ENCODE data around the gene MTOR.
"Not testable (repeated sequence)": the region's sequence is repeated elsewhere in the genome, so short reads cannot be mapped to it uniquely, and the experiment has no call there.

Gene MTOR

DNA sequence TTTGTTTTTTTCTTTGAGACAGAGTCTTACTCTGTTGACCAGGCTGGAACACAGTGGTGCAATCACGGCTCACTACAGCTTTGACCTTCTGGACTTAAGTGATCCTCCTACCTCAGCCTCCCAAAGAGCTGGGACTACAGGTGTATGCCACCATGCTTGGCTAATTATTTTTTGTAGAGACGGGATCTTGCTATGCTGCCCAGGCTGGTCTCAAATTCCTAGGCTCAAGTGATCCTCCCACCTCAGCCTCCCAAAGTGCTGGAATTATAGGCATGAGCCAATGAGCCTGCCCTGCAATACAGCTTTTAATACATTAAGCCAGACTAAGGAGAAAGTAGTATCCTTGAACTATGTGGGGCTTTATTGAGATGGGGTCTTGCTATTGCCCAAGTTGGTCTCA, 146.0 kb downstream of the MTOR start:
- Mint-ChIP-seq H3K36me3 (ENCODE audit: low read depth) (peaks cover 56% of the 10 kb centered on the region), H3K27me3 (ENCODE audit: low read depth) (no peaks in the 10 kb centered on the region), H3K27ac (no peak overlapping the region), H3K4me1 (no peaks in the 10 kb centered on the region), H3K4me3 (no peak overlapping the region), H3K9me3 (no peaks in the 10 kb centered on the region)
- TF ChIP-seq, protein P1, sequence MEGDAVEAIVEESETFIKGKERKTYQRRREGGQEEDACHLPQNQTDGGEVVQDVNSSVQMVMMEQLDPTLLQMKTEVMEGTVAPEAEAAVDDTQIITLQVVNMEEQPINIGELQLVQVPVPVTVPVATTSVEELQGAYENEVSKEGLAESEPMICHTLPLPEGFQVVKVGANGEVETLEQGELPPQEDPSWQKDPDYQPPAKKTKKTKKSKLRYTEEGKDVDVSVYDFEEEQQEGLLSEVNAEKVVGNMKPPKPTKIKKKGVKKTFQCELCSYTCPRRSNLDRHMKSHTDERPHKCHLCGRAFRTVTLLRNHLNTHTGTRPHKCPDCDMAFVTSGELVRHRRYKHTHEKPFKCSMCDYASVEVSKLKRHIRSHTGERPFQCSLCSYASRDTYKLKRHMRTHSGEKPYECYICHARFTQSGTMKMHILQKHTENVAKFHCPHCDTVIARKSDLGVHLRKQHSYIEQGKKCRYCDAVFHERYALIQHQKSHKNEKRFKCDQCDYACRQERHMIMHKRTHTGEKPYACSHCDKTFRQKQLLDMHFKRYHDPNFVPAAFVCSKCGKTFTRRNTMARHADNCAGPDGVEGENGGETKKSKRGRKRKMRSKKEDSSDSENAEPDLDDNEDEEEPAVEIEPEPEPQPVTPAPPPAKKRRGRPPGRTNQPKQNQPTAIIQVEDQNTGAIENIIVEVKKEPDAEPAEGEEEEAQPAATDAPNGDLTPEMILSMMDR (IDR thresholded peaks at IDR 0.05; ENCODE audit: unreplicated experiment in 3 of 3), result no peak

DNA sequence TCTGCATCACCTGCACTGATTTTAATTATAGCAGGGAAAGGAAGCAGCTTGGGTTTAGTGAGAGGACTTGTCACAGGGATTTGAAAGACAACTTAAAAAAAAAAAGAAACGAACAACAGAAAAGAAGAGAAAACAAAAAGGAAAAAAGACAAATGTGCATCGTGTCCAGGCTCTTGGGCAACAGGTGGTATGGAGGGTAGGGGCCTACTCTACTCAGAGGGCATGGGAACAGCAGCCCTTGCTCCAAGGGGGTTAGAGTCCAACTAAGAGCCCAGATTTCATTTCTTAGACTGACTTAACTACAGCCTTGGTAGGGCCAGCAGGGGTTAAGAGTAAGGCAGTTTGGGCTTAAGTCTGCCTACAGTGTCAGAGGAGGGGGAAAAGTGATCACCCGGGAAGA, 147.4 kb downstream of the MTOR start:
- no peaks in the 10 kb centered on the region for H3K4me1 Mint-ChIP-seq
- peaks cover 55% of the 10 kb centered on the region for H3K36me3 Mint-ChIP-seq (ENCODE audit: low read depth)
- TF ChIP-seq, protein P1 (IDR thresholded peaks at IDR 0.05; ENCODE audit: unreplicated experiment in 3 of 3), result no peak
- H3K27me3 Mint-ChIP-seq (ENCODE audit: low read depth), result no peaks in the 10 kb centered on the region
- H3K9me3 Mint-ChIP-seq, result no peaks in the 10 kb centered on the region
- H3K27ac Mint-ChIP-seq, result no peak overlapping the region
- no peak overlapping the region for H3K4me3 Mint-ChIP-seq

DNA sequence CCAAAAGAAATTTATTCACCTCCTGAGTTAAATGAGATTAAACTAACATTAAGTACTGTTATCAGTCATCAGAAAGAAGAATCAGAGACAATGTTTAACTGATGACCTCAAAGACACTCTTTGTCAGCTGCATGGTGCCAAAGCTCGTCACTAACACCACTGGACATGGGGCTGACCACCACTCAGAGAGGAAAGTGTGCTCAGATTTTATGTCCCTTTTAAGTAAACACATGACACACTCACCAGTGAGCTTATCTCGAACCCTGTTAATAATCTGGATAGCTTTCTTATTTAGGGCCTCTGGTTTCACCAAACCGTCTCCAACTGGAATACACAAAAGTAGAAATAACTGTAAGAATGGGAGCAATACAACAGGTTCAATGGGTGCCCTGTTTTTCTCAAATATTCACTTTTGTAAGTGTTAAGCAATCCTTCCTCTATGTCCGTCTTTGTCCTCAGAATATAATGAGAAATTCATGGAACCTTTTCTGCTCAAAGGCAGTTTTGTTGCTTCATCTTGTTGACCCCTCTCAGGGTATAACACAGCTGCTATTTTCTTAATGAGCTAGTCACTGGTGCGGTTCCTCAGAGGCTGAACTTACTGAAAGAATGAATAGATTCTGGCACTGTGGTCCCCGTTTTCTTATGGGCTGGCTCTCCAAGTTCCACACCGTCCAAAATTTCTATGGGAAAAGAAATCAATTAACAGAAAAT, 153.1 kb downstream of the MTOR start:
- Mint-ChIP-seq H3K4me3 (no peak overlapping the region), H3K4me1 (no peaks in the 10 kb centered on the region), H3K36me3 (ENCODE audit: low read depth) (peaks cover 68% of the 10 kb centered on the region), H3K27me3 (ENCODE audit: low read depth) (no peaks in the 10 kb centered on the region), H3K9me3 (no peaks in the 10 kb centered on the region), H3K27ac (peak overlapping the region in 1 of 3 experiments; percentile 4)
- TF ChIP-seq, protein P1 (IDR thresholded peaks at IDR 0.05; ENCODE audit: unreplicated experiment in 3 of 3), result no peak

DNA sequence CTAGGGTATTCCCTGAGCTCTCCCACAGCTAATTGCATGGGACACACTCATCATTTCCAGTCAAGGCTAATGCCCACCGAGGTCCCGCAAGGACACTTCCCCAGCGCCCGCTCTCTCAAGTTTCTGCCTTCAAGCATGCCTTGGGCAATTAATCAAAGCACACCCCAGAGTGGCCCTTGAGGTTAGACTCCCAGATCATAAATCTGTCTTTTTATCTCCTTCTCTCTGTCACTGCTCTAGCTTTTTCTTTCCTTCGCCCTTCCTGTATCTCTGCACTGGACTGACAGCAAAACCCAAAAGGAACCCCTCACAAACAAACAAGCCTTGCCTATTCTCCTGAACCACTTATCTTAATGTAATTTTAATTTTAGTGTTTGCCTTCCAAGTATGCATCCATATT, 154.8 kb downstream of the MTOR start:
- Mint-ChIP-seq H3K36me3 (ENCODE audit: low read depth) (peaks cover 56% of the 10 kb centered on the region), H3K9me3 (no peaks in the 10 kb centered on the region), H3K27me3 (ENCODE audit: low read depth) (no peaks in the 10 kb centered on the region), H3K27ac (peak overlapping the region in 1 of 3 experiments; percentile 4), H3K4me1 (no peaks in the 10 kb centered on the region), H3K4me3 (no peak overlapping the region)
- TF ChIP-seq, protein P1 (IDR thresholded peaks at IDR 0.05; ENCODE audit: unreplicated experiment in 3 of 3), result no peak

DNA sequence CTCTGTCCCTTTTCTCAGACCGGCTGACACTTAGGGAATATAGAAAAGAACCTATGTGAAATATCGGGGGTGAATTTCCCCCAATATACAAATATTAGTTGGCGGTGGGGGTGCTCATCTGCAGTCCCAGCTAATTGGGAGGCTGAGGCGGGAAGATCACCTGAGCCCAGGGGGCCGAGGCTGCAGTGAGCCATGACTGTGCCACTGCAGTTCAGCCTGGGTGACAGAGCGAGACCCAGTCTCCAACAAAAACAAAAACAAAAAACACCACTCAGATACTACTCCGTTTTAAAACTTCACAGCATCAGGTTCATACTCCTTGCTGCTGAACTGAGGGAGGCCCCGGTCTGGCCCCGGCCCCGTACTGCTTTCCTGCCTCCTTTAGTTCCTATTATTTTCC, 156.8 kb downstream of the MTOR start:
- TF ChIP-seq, protein P1 (IDR thresholded peaks at IDR 0.05; ENCODE audit: unreplicated experiment in 3 of 3), result no peak
- Mint-ChIP-seq H3K4me1 (peaks cover 6% of the 10 kb centered on the region), H3K4me3 (no peak overlapping the region), H3K27me3 (ENCODE audit: low read depth) (no peaks in the 10 kb centered on the region), H3K27ac (no peak overlapping the region), H3K9me3 (no peaks in the 10 kb centered on the region), H3K36me3 (ENCODE audit: low read depth) (peaks cover 41% of the 10 kb centered on the region)

DNA sequence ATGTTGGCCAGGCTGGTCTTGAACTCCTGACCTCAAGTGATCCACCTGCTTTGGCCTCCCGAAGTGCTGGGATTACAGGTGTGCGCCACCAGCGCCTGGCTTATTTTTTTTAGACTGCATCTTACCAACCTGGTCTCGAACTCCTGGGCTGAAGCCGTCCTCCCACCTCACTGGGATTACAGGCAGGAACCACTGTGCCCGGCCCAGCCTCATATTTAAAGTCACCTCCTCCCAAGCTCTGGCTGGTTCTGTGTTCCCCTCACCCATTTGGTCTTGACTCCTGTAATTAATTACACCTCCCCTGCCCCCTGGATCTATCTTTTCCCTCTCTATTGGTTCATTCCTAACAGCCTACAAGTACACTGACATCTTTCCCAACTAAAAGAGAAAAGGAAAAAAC, 161.0 kb downstream of the MTOR start:
- no peaks in the 10 kb centered on the region for H3K9me3 Mint-ChIP-seq
- peaks cover 13% of the 10 kb centered on the region for H3K4me1 Mint-ChIP-seq
- H3K4me3 Mint-ChIP-seq, result peak overlapping the region; percentile 77 to 81 (median 79)
- H3K36me3 Mint-ChIP-seq (ENCODE audit: low read depth), result peaks cover 21% of the 10 kb centered on the region
- TF ChIP-seq, protein P1 (IDR thresholded peaks at IDR 0.05; ENCODE audit: unreplicated experiment in 3 of 3), result no peak
- peak overlapping the region; percentile 21 to 64 (median 53) for H3K27ac Mint-ChIP-seq
- H3K27me3 Mint-ChIP-seq (ENCODE audit: low read depth), result no peaks in the 10 kb centered on the region

DNA sequence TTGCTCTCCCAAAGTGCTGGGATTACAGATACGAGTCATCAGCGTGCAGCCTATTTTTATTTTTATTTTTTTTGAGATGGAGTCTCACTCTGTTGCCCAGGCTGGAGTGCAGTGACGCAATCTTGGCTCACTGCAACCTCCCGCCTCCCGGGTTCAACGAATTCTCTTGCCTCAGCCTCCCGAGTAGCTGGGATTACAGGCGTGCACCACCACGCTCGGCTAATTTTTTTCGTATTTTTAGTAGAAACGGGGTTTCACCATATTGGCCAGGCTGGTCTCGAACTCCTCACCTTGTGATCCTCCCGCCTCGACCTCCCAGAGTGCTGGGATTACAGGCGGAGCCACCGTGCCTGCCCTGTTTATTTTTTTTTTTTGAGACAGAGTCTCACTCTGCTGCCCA, 161.5 kb downstream of the MTOR start:
- H3K27me3 Mint-ChIP-seq (ENCODE audit: low read depth); H3K27ac Mint-ChIP-seq; H3K9me3 Mint-ChIP-seq: not testable (repeated sequence)
- Mint-ChIP-seq H3K36me3 (ENCODE audit: low read depth) (peaks cover 21% of the 10 kb centered on the region), H3K4me3 (peak overlapping the region in 1 of 3 experiments; percentile 42), H3K4me1 (peaks cover 13% of the 10 kb centered on the region)

All from nephron (organoid).